GM12878 (cell line): ENCODE data around the gene GPR39. TPM values are rescaled to one million over a fixed set of nuclear protein-coding genes. Genes with fewer than 3 reads are reported as not detected.

Source experiments
- ATAC-seq: fragments of 200-7000 bp; cut with Tn5 transposase; 3 replicates; pipeline ENCODE4 v1.9.1; 2020; ENCODE audit warnings: mild to moderate bottlenecking, moderate library complexity
- BruUV-seq: library from RNA; stranded (reverse); fragments of 400-500 nt; replicated peaks from 2 replicates; lab custom pipeline; 2021; lab: Mats Ljungman, UMichigan
- CTCF ChIA-PET: fragments of 300-600 bp; sonication (Branson Sonifier 250); formaldehyde crosslinking; extraction: SDS; loops from one replicate; lab custom pipeline; 2021; ENCODE audit warnings: inconsistent platforms; lab: Yijun Ruan, JAX
- POLR2A ChIA-PET: fragments of 350-600 bp; formaldehyde crosslinking; extraction: SDS; loops from one replicate; lab custom pipeline; 2021; ENCODE audit warnings: inconsistent platforms; lab: Charles Lee
- RAD21 ChIA-PET: fragments of 300-600 bp; sonication (Branson Sonifier 250); formaldehyde crosslinking; loops from one replicate; lab custom pipeline; 2023; ENCODE audit warnings: antibody characterized with exemption; ENCODE audit not compliant: unreplicated experiment; lab: Charles Lee
- SMC1A ChIA-PET: fragments of 300-600 bp; sonication (Branson Sonifier 250); formaldehyde crosslinking; loops from one replicate; lab custom pipeline; 2023; ENCODE audit not compliant: unreplicated experiment, uncharacterized antibody; lab: Charles Lee
- DNase-seq: peaks from one replicate; pipeline ENCODE4 v3.0.0-alpha.2; 2011; ENCODE audit warnings: low read depth, low spot score
- FAIRE-seq: peaks from 3 replicates; lab custom pipeline; 2011; peaks lifted over from hg19 to GRCh38; lab: Jason Lieb, UNC
- H2AFZ ChIP-seq: 2 replicates; pipeline ENCODE4 v1.6.0; 2011; ENCODE audit warnings: low read depth, low read length, control low read depth; ENCODE audit not compliant: control insufficient read depth
- H3K27ac ChIP-seq: 2 replicates; pipeline ENCODE4 v1.5.1; 2011; ENCODE audit warnings: control low read depth; ENCODE audit not compliant: control insufficient read depth, insufficient read depth
- H3K27me3 ChIP-seq, 2 experiments: replicated peaks in 1 of 2; 2 replicates each; pipeline versions ENCODE4 v1.6.0 to v1.6.1; 2011; ENCODE audit warnings: low read length in 1 of 2; ENCODE audit not compliant: control insufficient read depth in 2 of 2, insufficient read depth in 2 of 2
- H3K36me3 ChIP-seq, 2 experiments: 2 replicates each; pipeline ENCODE4 v1.5.1; 2011; ENCODE audit warnings: low read length in 1 of 2; ENCODE audit not compliant: control insufficient read depth in 2 of 2, insufficient read depth in 2 of 2
- H3K4me1 ChIP-seq: 2 replicates; pipeline ENCODE4 v1.6.1; 2011; ENCODE audit warnings: mild to moderate bottlenecking, low read length, moderate library complexity, mixed read lengths; ENCODE audit not compliant: control insufficient read depth, insufficient read depth
- H3K4me2 ChIP-seq: 2 replicates; pipeline ENCODE4 v1.6.0; 2011; ENCODE audit warnings: control low read depth; ENCODE audit not compliant: control insufficient read depth, insufficient read depth
- H3K4me3 ChIP-seq: fragments of 200-600 bp; sonication (generic); 2 replicates; pipeline ENCODE4 v1.5.1; 2016
- H3K79me2 ChIP-seq: 2 replicates; pipeline ENCODE4 v1.6.0; 2011; ENCODE audit warnings: low read length; ENCODE audit not compliant: control insufficient read depth, insufficient read depth
- H3K9ac ChIP-seq: 2 replicates; pipeline ENCODE4 v1.8.0; 2011; ENCODE audit warnings: low read length, control low read depth, mixed read lengths; ENCODE audit not compliant: control insufficient read depth, insufficient read depth
- H3K9me3 ChIP-seq: replicated peaks from 3 replicates; pipeline ENCODE4 v1.5.1; 2011; ENCODE audit warnings: mild to moderate bottlenecking, low read length; ENCODE audit not compliant: control insufficient read depth, insufficient read depth
- H4K20me1 ChIP-seq: 2 replicates; pipeline ENCODE4 v1.6.0; 2011; ENCODE audit not compliant: control insufficient read depth, insufficient read depth
- GATAD2B ChIP-seq: fragments of 450-650 bp; conservative IDR thresholded peaks from 2 replicates; pipeline ENCODE4 v1.6.1; 2017; ENCODE audit warnings: low read depth, mild to moderate bottlenecking, moderate library complexity
- KDM1A ChIP-seq: fragments of 200-600 bp; sonication (generic); IDR thresholded peaks from 2 replicates; pipeline ENCODE4 v1.6.1; 2016; ENCODE audit warnings: borderline replicate concordance
- RBBP5 ChIP-seq: fragments of 200-600 bp; sonication (generic); conservative IDR thresholded peaks from 2 replicates; pipeline ENCODE4 v1.6.1; 2016
- RCOR1 ChIP-seq: conservative IDR thresholded peaks from 2 replicates; pipeline ENCODE4 v1.6.1; 2012; ENCODE audit warnings: low read depth, low read length, improper control_type of control experiment
- RELB ChIP-seq: fragments of 450-650 bp; IDR thresholded peaks from 2 replicates; pipeline ENCODE4 v1.6.1; 2017; ENCODE audit warnings: low read depth, mild to moderate bottlenecking, moderate library complexity
- SIX5 ChIP-seq: IDR thresholded peaks from 2 replicates; pipeline ENCODE4 v1.6.1; 2011; ENCODE audit warnings: mild to moderate bottlenecking, low read depth, low read length, moderate library complexity; ENCODE audit not compliant: severe bottlenecking
- ZBTB40 ChIP-seq: fragments of 450-650 bp; IDR thresholded peaks from 2 replicates; pipeline ENCODE4 v1.6.1; 2016; ENCODE audit warnings: mild to moderate bottlenecking, moderate library complexity, borderline replicate concordance
- WGBS: methylation state at CpG from one replicate; pipeline ENCODE4 v1.1.6; 2016; ENCODE audit warnings: low lambda C conversion rate; ENCODE audit not compliant: insufficient replicate concordance, insufficient coverage; ENCODE audit errors: missing lambda C conversion rate; 5-methylcytosine and 5-hydroxymethylcytosine counted together
- in situ Hi-C: fragments of 300-500 bp; cut with MboI; formaldehyde crosslinking; loops from 9 replicates; pipeline ENCODE4 v1.14.3; 2018; ENCODE audit warnings: mixed read lengths
- intact Hi-C: fragments of 100-400 bp; cut with micrococcal nuclease; formaldehyde crosslinking; loops from one replicate; pipeline ENCODE4 v1.14.2; 2022; ENCODE audit not compliant: unreplicated experiment
- polyA plus RNA-seq, 11 experiments: library from polyadenylated mRNA; depleted of rRNA in 4 of 11; unstranded in 6 of 11; stranded (reverse) in 5 of 11; fragments of >200 nt; fragmentation: Nextera tagmentation in 4 of 11; fragmentation: Illumina TruSeq in 1 of 11; extraction: Ambion mirVana in 4 of 11; extraction: Trizol in 1 of 11; gene quantifications; 1 replicate in 1 of 11; 2 replicates in 10 of 11; pipeline versions ENCODE4 v1.2.1 to v1.2.3, GENCODE V29; 2011 to 2016; ENCODE audit warnings: inconsistent platforms in 2 of 11, missing spikeins in 2 of 11, low read depth in 1 of 11
- total RNA-seq, 4 experiments: library from RNA; depleted of rRNA in 3 of 4; stranded (reverse); fragments of >200 nt in 3 of 4; fragmentation: Illumina TruSeq in 1 of 4; extraction: Trizol in 1 of 4; gene quantifications; 2 replicates each; pipeline versions ENCODE4 v1.2.1 to v1.2.3, GENCODE V29; 2013 to 2021

The GPR39 gene
- total and polyA plus RNA-seq, 10 of the 15 experiments (the other 5 are each of a cell fraction or from before 2014, with no cell fraction given), result 0.05 to 0.23 TPM; not detected in 8

- TF ChIP-seq RELB (no peak), KDM1A (no peak), RBBP5 (no peak), ZBTB40 (no peak), GATAD2B (no peak), SIX5 (no peak)
Observed at GRCh38 chr2:132681766-132682165, 265.2 kb downstream of the GPR39 start (continued).

- intact Hi-C loops, result no loop called here
- DNase-seq (no peak), ATAC-seq (no peak), FAIRE-seq (no peak)
- Histone ChIP-seq H3K4me1 (no peaks in the 10 kb centered on the region), H3K79me2 (no peaks in the 10 kb centered on the region), H4K20me1 (no peaks in the 10 kb centered on the region), H3K9me3 (no peaks in the 10 kb centered on the region), H3K27ac (no peak overlapping the region), H3K4me3 (no peak overlapping the region), H2AFZ (no peak overlapping the region), H3K4me2 (no peak overlapping the region), H3K36me3 (no peaks in the 10 kb centered on the region), H3K9ac (no peak overlapping the region), H3K27me3 (no peaks in the 10 kb centered on the region)
- CTCF ChIA-PET, result no interaction called here
- 0% methylated on average over 1 of the region's 1 CpG for WGBS
- POLR2A ChIA-PET, result no interaction called here
- no TSS peak for BruUV-seq
- RAD21 ChIA-PET, result no interaction called here
- SMC1A ChIA-PET, result interaction anchor here (1.8 kb wide), 1 partner anchor 67 kb away, joined by 5 read pairs; no protein-coding TSS in a partner anchor
- TF ChIP-seq RCOR1, result no peak
- in situ Hi-C loops, result no loop called here
Observed at GRCh38 chr2:132690664-132691303, 274.2 kb downstream of the GPR39 start.
